ENCODE results near the gene FAM81B. TPM values are rescaled to one million over a fixed set of nuclear protein-coding genes. Genes with fewer than 3 reads are reported as not detected.

FAM81B gene
- total and polyA plus RNA-seq, 2 donors (not counting 3 experiments of a cell fraction or from before 2014, with no cell fraction given) = not detected

DNA sequence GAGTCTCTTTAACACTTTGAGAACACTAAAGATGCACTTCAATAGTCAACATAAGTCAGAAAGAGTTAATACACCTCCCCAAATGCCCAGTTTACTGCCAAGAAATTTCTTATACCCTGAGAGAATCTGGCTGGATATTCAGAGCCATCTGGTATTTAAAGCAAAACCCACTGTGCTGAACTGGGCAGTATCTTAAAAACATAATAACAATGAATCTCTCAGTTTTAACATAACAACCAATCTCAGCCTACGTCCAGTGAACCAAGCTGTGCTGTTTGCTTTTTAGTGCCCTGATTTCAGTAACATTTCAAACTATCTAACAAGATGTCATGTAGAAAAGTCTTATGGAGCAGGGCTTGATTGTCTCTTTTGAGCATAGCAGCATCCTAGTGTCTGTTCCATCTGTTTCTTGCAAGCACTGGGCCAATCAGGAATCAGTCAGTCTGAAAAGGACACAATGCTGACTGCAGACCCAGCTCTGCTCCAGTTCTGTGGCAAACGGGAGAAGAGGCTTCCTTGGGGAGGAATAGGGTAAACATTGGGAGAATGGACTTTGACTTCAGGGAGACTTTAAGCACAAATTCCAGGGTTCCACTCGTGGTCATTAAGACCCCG, 43.6 kb upstream of the FAM81B start:
- H3K4me2 ChIP-seq (ENCODE audit: insufficient read depth, low read length) = no peak overlapping the region
- no peaks in the 10 kb centered on the region for H3K9me1 ChIP-seq (replicated peaks; ENCODE audit: control insufficient read depth, extremely low read depth, insufficient read depth, low read length)
- ChIA-PET POLR2A (no interaction called here), CTCF (no interaction called here)
- dilution Hi-C loops (cut with MboI; ENCODE audit: extremely low pct_ligation_motif_present, low sequenced_read_pairs) (no loop called here), intact Hi-C loops (cut with micrococcal nuclease) (no loop called here)
- no peaks in the 10 kb centered on the region for H3K4me1 ChIP-seq (ENCODE audit: control insufficient read depth, extremely low read depth, insufficient read depth, low read length)
- no peaks in the 10 kb centered on the region for H3K79me2 ChIP-seq (ENCODE audit: control insufficient read depth, insufficient read depth, low read length)
- DNase-seq (ENCODE audit: low read depth, low spot score) (no peak), FAIRE-seq (no peak)
- H3K9ac ChIP-seq (replicated peaks; ENCODE audit: extremely low read depth, insufficient read depth, low read length) = no peak overlapping the region
- H3K27ac ChIP-seq (ENCODE audit: insufficient read depth, low read depth, low read length) = no peak overlapping the region
- H4K20me1 ChIP-seq (replicated peaks; ENCODE audit: control insufficient read depth, extremely low read depth, insufficient read depth, low read length) = no peaks in the 10 kb centered on the region
- H3K36me3 ChIP-seq (ENCODE audit: control insufficient read depth in 2 of 2, extremely low read depth in 1 of 2, insufficient read depth in 2 of 2, low read length in 2 of 2) = no peaks in the 10 kb centered on the region
- H3K27me3 ChIP-seq (ENCODE audit: control insufficient read depth in 2 of 2, insufficient read depth in 2 of 2, low read length in 2 of 2) = peaks cover 2 to 10% of the 10 kb centered on the region in 2 experiments
- TF ChIP-seq, protein P1, sequence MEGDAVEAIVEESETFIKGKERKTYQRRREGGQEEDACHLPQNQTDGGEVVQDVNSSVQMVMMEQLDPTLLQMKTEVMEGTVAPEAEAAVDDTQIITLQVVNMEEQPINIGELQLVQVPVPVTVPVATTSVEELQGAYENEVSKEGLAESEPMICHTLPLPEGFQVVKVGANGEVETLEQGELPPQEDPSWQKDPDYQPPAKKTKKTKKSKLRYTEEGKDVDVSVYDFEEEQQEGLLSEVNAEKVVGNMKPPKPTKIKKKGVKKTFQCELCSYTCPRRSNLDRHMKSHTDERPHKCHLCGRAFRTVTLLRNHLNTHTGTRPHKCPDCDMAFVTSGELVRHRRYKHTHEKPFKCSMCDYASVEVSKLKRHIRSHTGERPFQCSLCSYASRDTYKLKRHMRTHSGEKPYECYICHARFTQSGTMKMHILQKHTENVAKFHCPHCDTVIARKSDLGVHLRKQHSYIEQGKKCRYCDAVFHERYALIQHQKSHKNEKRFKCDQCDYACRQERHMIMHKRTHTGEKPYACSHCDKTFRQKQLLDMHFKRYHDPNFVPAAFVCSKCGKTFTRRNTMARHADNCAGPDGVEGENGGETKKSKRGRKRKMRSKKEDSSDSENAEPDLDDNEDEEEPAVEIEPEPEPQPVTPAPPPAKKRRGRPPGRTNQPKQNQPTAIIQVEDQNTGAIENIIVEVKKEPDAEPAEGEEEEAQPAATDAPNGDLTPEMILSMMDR (IDR thresholded peaks at IDR 0.05; ENCODE audit: extremely low read depth in 1 of 2, insufficient read depth in 1 of 2, low read depth in 1 of 2, low read length in 2 of 2) = no peak
- TF ChIP-seq EZH2 (IDR thresholded peaks at IDR 0.05; ENCODE audit: borderline replicate concordance, low read depth, low read length, severe bottlenecking) (no peak), FOS (IDR thresholded peaks at IDR 0.05; ENCODE audit: borderline replicate concordance, insufficient read depth, low read length) (no peak), JUN (IDR thresholded peaks at IDR 0.05; ENCODE audit: borderline replicate concordance, insufficient read depth, insufficient read length, low read depth) (no peak), MYC (IDR thresholded peaks at IDR 0.05; ENCODE audit: low read depth, low read length) (no peak), GATA2 (IDR thresholded peaks at IDR 0.05; ENCODE audit: insufficient read depth, insufficient read length, low read depth, low read length) (no peak)
- no peaks in the 10 kb centered on the region for H3K9me3 ChIP-seq (replicated peaks; ENCODE audit: control insufficient read depth, insufficient read depth, low read length)
- no peak overlapping the region for H3K4me3 ChIP-seq (replicated peaks in 1 of 3; ENCODE audit: insufficient read depth in 1 of 3, low read depth in 1 of 3, low read length in 3 of 3)
- no peak overlapping the region for H2AFZ ChIP-seq (ENCODE audit: low read depth, low read length)
- no TSS peak for BruUV-seq (replicated peaks)

Measured in endothelial cell of umbilical vein (primary cell).